Breast epithelium (tissue), 4 donors: ENCODE results near the gene KCNK15. TPM values are rescaled to one million over a fixed set of nuclear protein-coding genes. Genes with fewer than 3 reads are reported as not detected.

Experiments used
- DNase-seq, 2 donors: peaks; one replicate each; pipeline ENCODE4 v3.0.0-alpha.2; 2019; ENCODE audit warnings: low spot score in 2 of 2
- H3K27ac ChIP-seq, 2 donors: fragments of 200-600 bp; sonication (generic) in 1 of 2; one replicate each; pipeline ENCODE4 v1.5.1; 2016 to 2019; ENCODE audit warnings: mild to moderate bottlenecking in 1 of 2
- H3K27me3 ChIP-seq, 2 donors: fragments of 200-600 bp; sonication (generic) in 1 of 2; one replicate each; pipeline versions ENCODE4 v1.5.1 to v1.6.0; 2017 to 2019; ENCODE audit warnings: control low read depth in 1 of 2, mild to moderate bottlenecking in 1 of 2
- H3K36me3 ChIP-seq: fragments of 200-600 bp; one replicate; pipeline ENCODE4 v1.5.1; 2019
- H3K4me1 ChIP-seq, 2 donors: fragments of 200-600 bp; sonication (generic); one replicate each; pipeline ENCODE4 v1.5.1; 2016 to 2019; ENCODE audit warnings: control low read depth in 1 of 2
- H3K4me3 ChIP-seq, 3 donors: fragments of 200-600 bp; sonication (generic); 1 replicate in 2 of 3; 2 replicates in 1 of 3; pipeline ENCODE4 v1.5.1; 2016 to 2019; ENCODE audit warnings: mild to moderate bottlenecking in 3 of 3, moderate library complexity in 2 of 3
- H3K9me3 ChIP-seq, 2 donors: fragments of 200-600 bp; sonication (generic) in 1 of 2; one replicate each; pipeline ENCODE4 v1.5.1; 2016 to 2019; ENCODE audit warnings: control low read depth in 1 of 2
- CTCF ChIP-seq, 3 donors: fragments of 450-650 bp; IDR thresholded peaks; one replicate each; pipeline ENCODE4 v1.5.1; 2016 to 2017; ENCODE audit warnings: antibody characterized with exemption in 3 of 3, mild to moderate bottlenecking in 3 of 3, moderate library complexity in 3 of 3
- POLR2A ChIP-seq: fragments of 450-650 bp; IDR thresholded peaks from one replicate; pipeline ENCODE4 v1.6.1; 2016; ENCODE audit warnings: antibody characterized with exemption, mild to moderate bottlenecking, moderate library complexity
- POLR2AphosphoS5 ChIP-seq, 3 donors: sonication (generic); formaldehyde crosslinking; IDR thresholded peaks; one replicate each; pipeline ENCODE4 v1.6.1; 2017; ENCODE audit warnings: antibody characterized with exemption in 3 of 3
- intact Hi-C: fragments of 100-400 bp; cut with DNase I; formaldehyde crosslinking; loops from one replicate; pipeline ENCODE4 v1.15.1; 2023; ENCODE audit warnings: low total_unique reads
- total RNA-seq, 3 donors: library from RNA; depleted of rRNA; stranded (reverse); fragments of >200 nt; gene quantifications; one replicate each; pipeline ENCODE4 v1.1.0, GENCODE V29; 2016

Gene KCNK15
- total RNA-seq, 3 donors from 2014 or later, result 5.0 to 7.3 (median 5.6) TPM

GRCh38 chr20:44780226-44780625, 34.6 kb downstream of the KCNK15 start:
- Histone ChIP-seq H3K27ac (no peak overlapping the region), H3K4me3 (no peak overlapping the region), H3K27me3 (peaks cover 0 to 14% of the 10 kb centered on the region in 2 donors), H3K4me1 (no peaks in the 10 kb centered on the region), H3K9me3 (no peaks in the 10 kb centered on the region), H3K36me3 (no peaks in the 10 kb centered on the region)
- intact Hi-C loops, result no loop called here
- TF ChIP-seq POLR2AphosphoS5 (IDR thresholded peaks at IDR 0.05) (no peak), CTCF (IDR thresholded peaks at IDR 0.05) (no peak), POLR2A (no peak)
- DNase-seq, result no peak

GRCh38 chr20:44781118-44781517, 35.5 kb downstream of the KCNK15 start:
- Histone ChIP-seq H3K4me3 (no peak overlapping the region), H3K27ac (no peak overlapping the region), H3K27me3 (peaks cover 0 to 7% of the 10 kb centered on the region in 2 donors), H3K4me1 (no peaks in the 10 kb centered on the region), H3K36me3 (no peaks in the 10 kb centered on the region), H3K9me3 (no peaks in the 10 kb centered on the region)
- intact Hi-C loops, result no loop called here
- TF ChIP-seq POLR2A, result no peak
- no peak for TF ChIP-seq POLR2AphosphoS5 (IDR thresholded peaks at IDR 0.05)
- TF ChIP-seq CTCF (IDR thresholded peaks at IDR 0.05), result no peak
- DNase-seq, result no peak

GRCh38 chr20:44781791-44782190, 36.1 kb downstream of the KCNK15 start:
- no peak for DNase-seq
- H3K36me3 ChIP-seq, result no peaks in the 10 kb centered on the region
- no peak for TF ChIP-seq POLR2AphosphoS5 (IDR thresholded peaks at IDR 0.05)
- TF ChIP-seq CTCF (IDR thresholded peaks at IDR 0.05), result no peak
- no peak for TF ChIP-seq POLR2A
- peaks cover 0 to 3% of the 10 kb centered on the region in 2 donors for H3K27me3 ChIP-seq
- no peaks in the 10 kb centered on the region for H3K4me1 ChIP-seq
- no peak overlapping the region for H3K4me3 ChIP-seq
- intact Hi-C loops, result no loop called here
- no peaks in the 10 kb centered on the region for H3K9me3 ChIP-seq
- no peak overlapping the region for H3K27ac ChIP-seq

- Histone ChIP-seq H3K27ac (no peak overlapping the region), H3K9me3 (no peaks in the 10 kb centered on the region), H3K4me1 (no peaks in the 10 kb centered on the region), H3K4me3 (no peak overlapping the region), H3K36me3 (no peaks in the 10 kb centered on the region), H3K27me3 (peaks cover 0 to 3% of the 10 kb centered on the region in 2 donors)
- TF ChIP-seq POLR2AphosphoS5 (IDR thresholded peaks at IDR 0.05), result no peak
- no peak for TF ChIP-seq CTCF (IDR thresholded peaks at IDR 0.05)
- TF ChIP-seq POLR2A, result no peak
- intact Hi-C loops, result no loop called here
- no peak for DNase-seq
These were observed 39.0 kb downstream of the KCNK15 start for GRCh38 chr20:44784688-44785087.

GRCh38 chr20:44785768-44786167, 40.1 kb downstream of the KCNK15 start:
- no peak for TF ChIP-seq POLR2AphosphoS5 (IDR thresholded peaks at IDR 0.05)
- no peak for TF ChIP-seq CTCF (IDR thresholded peaks at IDR 0.05)
- intact Hi-C loops, result no loop called here
- Histone ChIP-seq H3K4me1 (no peaks in the 10 kb centered on the region), H3K9me3 (no peaks in the 10 kb centered on the region), H3K36me3 (no peaks in the 10 kb centered on the region), H3K27me3 (peaks cover 0 to 3% of the 10 kb centered on the region in 2 donors), H3K4me3 (no peak overlapping the region), H3K27ac (no peak overlapping the region)
- no peak for DNase-seq
